Amniotic epithelial cell (primary cell): Measurements from ENCODE around the gene PEAK3.

Experiments
- DNase-seq: peaks from one replicate; pipeline ENCODE4 v3.0.0-alpha.2; 2010; ENCODE audit warnings: low read depth

The PEAK3 gene

GRCh38 chr19:2249880-2250765 lies 31.9 kb downstream of the PEAK3 start:
- no peak for DNase-seq

- DNase-seq = no peak
Measured at GRCh38 chr19:2249010-2249866, 32.7 kb downstream of the PEAK3 start, which contains the start of gene AMH. AMH (plus strand) TSS chr19:2249323; CDS start chr19:2249333, 10 bp downstream.

- no peak for DNase-seq
Measured at GRCh38 chr19:2248136-2249009, 33.6 kb downstream of the PEAK3 start.

GRCh38 chr19:2247433-2248101 lies 34.4 kb downstream of the PEAK3 start:
- DNase-seq = no peak

GRCh38 chr19:2246801-2247361 lies 35.1 kb downstream of the PEAK3 start:
- no peak for DNase-seq

- DNase-seq = no peak
Measured at GRCh38 chr19:2246014-2246620, 35.9 kb downstream of the PEAK3 start.

- DNase-seq = no peak
Measured at GRCh38 chr19:2245273-2245672, 36.7 kb downstream of the PEAK3 start.

- no peak for DNase-seq
Measured at GRCh38 chr19:2244486-2244885, 37.5 kb downstream of the PEAK3 start.

GRCh38 chr19:2244125-2244411 lies 37.9 kb downstream of the PEAK3 start:
- DNase-seq = no peak

- DNase-seq = no peak
Measured at GRCh38 chr19:2243274-2244124, 38.5 kb downstream of the PEAK3 start.

- no peak for DNase-seq
Measured at GRCh38 chr19:2242816-2243215, 39.2 kb downstream of the PEAK3 start.

GRCh38 chr19:2242092-2242537 lies 39.9 kb downstream of the PEAK3 start:
- DNase-seq = no peak

- DNase-seq = peak; percentile 39
Measured at GRCh38 chr19:2240881-2241760, 40.9 kb downstream of the PEAK3 start.

- DNase-seq = peak; percentile 41
Measured at GRCh38 chr19:2239771-2240770, 41.9 kb downstream of the PEAK3 start.

GRCh38 chr19:2239173-2239572 lies 42.8 kb downstream of the PEAK3 start:
- no peak for DNase-seq

GRCh38 chr19:2237869-2238153 lies 44.2 kb downstream of the PEAK3 start:
- DNase-seq = no peak

- no peak for DNase-seq
Measured at GRCh38 chr19:2237051-2237868, 44.7 kb downstream of the PEAK3 start.
